Measurements from ENCODE around the gene GRIN2A.
A peak's percentile ranks its signal among the peaks of the same experiment; 100 is the strongest.

GRIN2A gene

GRCh38 chr16:9739301-9739700 is 442.9 kb downstream of the GRIN2A start:
- DNase-seq, result no peak
- H3K36me3 Mint-ChIP-seq (ENCODE audit: low read depth), result no peaks in the 10 kb centered on the region

DNA sequence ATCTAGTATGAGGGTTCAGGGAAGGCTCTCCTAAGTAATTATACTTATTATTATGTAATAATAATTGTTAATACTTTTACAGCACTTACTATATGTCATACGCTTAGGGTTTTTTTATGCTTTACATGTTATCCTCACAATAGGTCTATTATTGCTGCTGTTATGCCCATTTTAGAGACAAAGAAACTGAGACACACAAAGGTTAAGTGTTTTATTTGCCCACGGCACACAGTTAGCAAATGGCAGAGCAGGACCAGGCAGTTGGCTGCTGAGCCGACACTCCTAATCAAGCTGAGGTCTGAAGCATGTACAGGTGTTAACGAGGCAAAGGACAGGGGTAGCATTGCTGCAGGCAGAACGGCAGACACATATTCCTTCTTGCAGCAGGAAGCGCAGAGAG is 443.5 kb downstream of the GRIN2A start:
- no peaks in the 10 kb centered on the region for H3K4me1 Mint-ChIP-seq
- no peak for DNase-seq
- H3K27me3 Mint-ChIP-seq (ENCODE audit: low read depth, poor library complexity), result peaks cover 3% of the 10 kb centered on the region
- H3K27ac Mint-ChIP-seq, result no peak overlapping the region
- no peak overlapping the region for H3K4me3 Mint-ChIP-seq
- TF ChIP-seq CTCF (IDR thresholded peaks at IDR 0.05), result no peak
- no peaks in the 10 kb centered on the region for H3K36me3 Mint-ChIP-seq (ENCODE audit: low read depth)
- no peaks in the 10 kb centered on the region for H3K9me3 Mint-ChIP-seq

More at GRCh38 chr16:9739301-9739700, 442.9 kb downstream of the GRIN2A start:
- no peak overlapping the region for H3K27ac Mint-ChIP-seq
- H3K27me3 Mint-ChIP-seq (ENCODE audit: low read depth, poor library complexity), result peaks cover 3% of the 10 kb centered on the region
- no peak overlapping the region for H3K4me3 Mint-ChIP-seq
- H3K9me3 Mint-ChIP-seq, result no peaks in the 10 kb centered on the region
- no peaks in the 10 kb centered on the region for H3K4me1 Mint-ChIP-seq
- TF ChIP-seq CTCF (IDR thresholded peaks at IDR 0.05), result no peak

DNA sequence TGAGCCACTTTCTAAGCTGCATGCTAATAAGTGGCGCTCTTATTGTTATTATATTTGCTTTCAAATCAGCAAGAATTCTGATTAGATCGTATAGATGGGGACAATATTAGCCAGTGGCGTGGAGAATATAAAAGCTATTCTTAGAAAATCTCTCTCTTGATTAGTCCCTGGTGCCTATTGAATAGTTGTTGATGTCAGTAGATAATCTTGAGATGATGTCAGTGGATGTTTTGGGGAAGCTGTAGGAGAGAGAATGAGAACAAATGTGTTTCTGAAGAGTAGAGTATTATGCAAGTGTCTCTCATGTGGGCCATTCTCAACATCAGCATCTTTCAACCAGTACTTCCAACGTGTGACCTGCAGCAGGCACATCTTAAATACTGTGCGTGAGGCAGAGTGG is 445.7 kb downstream of the GRIN2A start:
- DNase-seq, result no peak
- Mint-ChIP-seq H3K27ac (no peak overlapping the region), H3K4me1 (no peaks in the 10 kb centered on the region), H3K9me3 (no peaks in the 10 kb centered on the region), H3K27me3 (ENCODE audit: low read depth, poor library complexity) (peaks cover 3% of the 10 kb centered on the region), H3K36me3 (ENCODE audit: low read depth) (no peaks in the 10 kb centered on the region), H3K4me3 (no peak overlapping the region)
- TF ChIP-seq CTCF (IDR thresholded peaks at IDR 0.05), result no peak

GRCh38 chr16:9723136-9723535 is 459.1 kb downstream of the GRIN2A start:
- no peak for DNase-seq
- H3K4me3 Mint-ChIP-seq, result no peak overlapping the region
- H3K27ac Mint-ChIP-seq, result no peak overlapping the region
- no peaks in the 10 kb centered on the region for H3K4me1 Mint-ChIP-seq
- peaks cover 14% of the 10 kb centered on the region for H3K27me3 Mint-ChIP-seq (ENCODE audit: low read depth, poor library complexity)
- H3K36me3 Mint-ChIP-seq (ENCODE audit: low read depth), result no peaks in the 10 kb centered on the region
- no peaks in the 10 kb centered on the region for H3K9me3 Mint-ChIP-seq
- no peak for TF ChIP-seq CTCF (IDR thresholded peaks at IDR 0.05)

DNA sequence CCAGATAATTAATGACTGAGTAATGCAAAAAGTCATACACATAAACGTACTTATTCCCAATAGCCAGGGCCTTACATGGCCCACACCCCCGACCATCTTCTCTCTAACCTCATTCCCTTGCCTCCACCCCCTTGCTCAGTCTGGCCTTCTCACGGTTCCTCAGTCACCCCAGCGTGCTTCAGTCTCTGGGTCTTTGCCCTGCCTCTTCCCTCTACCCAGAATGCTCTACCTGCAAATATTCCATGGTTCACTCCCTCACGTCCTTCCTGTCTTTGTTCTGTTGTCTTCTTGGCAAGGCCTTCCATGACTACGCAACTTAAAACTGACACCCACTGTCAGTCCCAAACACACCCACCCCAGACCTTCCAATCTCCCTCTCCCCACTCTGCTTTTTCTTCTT is 468.3 kb downstream of the GRIN2A start:
- Mint-ChIP-seq H3K4me1 (peaks cover 25% of the 10 kb centered on the region), H3K9me3 (no peaks in the 10 kb centered on the region), H3K27me3 (ENCODE audit: low read depth, poor library complexity) (peaks cover 6% of the 10 kb centered on the region), H3K36me3 (ENCODE audit: low read depth) (no peaks in the 10 kb centered on the region), H3K27ac (peak overlapping the region; percentile 5), H3K4me3 (no peak overlapping the region)
- TF ChIP-seq CTCF (IDR thresholded peaks at IDR 0.05), result no peak
- no peak for DNase-seq

DNA sequence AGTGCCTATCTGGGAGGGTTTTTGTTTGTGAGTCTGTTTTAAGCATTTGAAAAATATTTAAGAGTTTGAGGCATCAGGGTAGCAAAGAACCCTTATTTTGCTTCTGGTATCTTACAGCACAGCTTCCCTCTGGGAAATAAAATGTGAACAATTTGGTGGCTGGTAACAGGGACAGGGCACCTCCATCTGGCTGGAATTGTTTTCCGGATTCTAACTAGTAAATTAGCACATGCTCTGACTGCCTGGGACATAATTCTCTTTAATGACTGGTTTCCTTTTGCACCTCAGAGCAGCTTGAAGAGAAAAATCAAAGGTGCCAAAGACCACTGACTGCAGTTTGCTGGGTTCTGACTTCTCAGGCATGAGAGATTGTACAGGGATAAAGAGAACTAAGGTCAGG is 469.1 kb downstream of the GRIN2A start:
- H3K27me3 Mint-ChIP-seq (ENCODE audit: low read depth, poor library complexity), result peaks cover 6% of the 10 kb centered on the region
- DNase-seq, result no peak
- H3K36me3 Mint-ChIP-seq (ENCODE audit: low read depth), result no peaks in the 10 kb centered on the region
- no peak overlapping the region for H3K4me3 Mint-ChIP-seq
- peaks cover 25% of the 10 kb centered on the region for H3K4me1 Mint-ChIP-seq
- no peak for TF ChIP-seq CTCF (IDR thresholded peaks at IDR 0.05)
- H3K9me3 Mint-ChIP-seq, result no peaks in the 10 kb centered on the region
- H3K27ac Mint-ChIP-seq, result peak overlapping the region; percentile 60

Measured in nephron progenitor cell (in vitro differentiated cells).